GM18907 (cell line): ENCODE measurements around the gene PEX7.
"Not testable (repeated sequence)": the region's sequence is repeated elsewhere in the genome, so short reads cannot be mapped to it uniquely, and the experiment has no call there.

Experiments
- ATAC-seq: cut with Tn5 transposase; IDR thresholded peaks from one replicate; pipeline ENCODE4 v1.9.1; 2021; ENCODE audit warnings: mild to moderate bottlenecking, moderate library complexity; ENCODE audit not compliant: unreplicated experiment

The PEX7 gene

DNA sequence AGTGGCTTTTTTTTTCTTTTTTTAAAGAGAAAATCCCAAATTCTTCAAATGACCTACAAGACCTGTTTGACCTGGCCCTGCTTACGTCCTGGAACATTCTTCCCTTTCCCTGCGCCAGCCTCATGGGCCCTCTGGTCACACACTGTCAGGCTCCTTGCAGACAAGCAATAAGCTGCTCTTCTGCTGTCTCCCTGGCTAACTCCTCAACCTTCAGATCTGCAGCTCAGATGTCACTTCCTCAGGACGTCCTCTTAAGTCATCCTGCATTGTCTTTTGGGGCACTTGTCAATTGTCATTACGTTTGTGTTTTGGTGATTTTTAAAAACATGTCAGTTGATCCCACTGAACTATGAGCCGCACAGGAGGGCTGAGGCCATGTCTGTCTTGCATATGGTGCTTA lies 70.8 kb downstream of the PEX7 start:
- no peak for ATAC-seq

- ATAC-seq = no peak
Observed at GRCh38 chr6:136895901-136896300, 73.5 kb downstream of the PEX7 start.

DNA sequence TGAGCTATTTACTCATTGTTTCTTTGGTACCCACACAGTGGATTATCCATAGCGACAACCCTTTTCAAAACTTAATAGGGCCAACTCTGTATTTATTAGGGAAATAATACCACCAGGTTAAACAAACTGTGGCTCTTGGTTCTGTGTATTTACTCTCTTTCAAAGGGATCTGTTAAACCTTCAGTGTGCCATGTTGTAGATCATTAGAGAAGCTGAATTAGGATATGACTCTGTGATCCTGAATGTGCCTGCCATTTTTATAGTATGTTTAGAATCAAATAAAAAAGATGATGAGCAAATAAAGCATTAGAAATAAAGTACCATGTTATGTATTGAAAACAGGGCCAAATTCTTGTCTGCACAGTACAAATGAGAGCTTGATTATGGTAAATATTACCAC lies 74.7 kb downstream of the PEX7 start:
- no peak for ATAC-seq

- no peak for ATAC-seq
Observed at GRCh38 chr6:136901212-136901784, 78.9 kb downstream of the PEX7 start.

GRCh38 chr6:136904477-136904876 lies 82.1 kb downstream of the PEX7 start:
- not testable (repeated sequence) for ATAC-seq

DNA sequence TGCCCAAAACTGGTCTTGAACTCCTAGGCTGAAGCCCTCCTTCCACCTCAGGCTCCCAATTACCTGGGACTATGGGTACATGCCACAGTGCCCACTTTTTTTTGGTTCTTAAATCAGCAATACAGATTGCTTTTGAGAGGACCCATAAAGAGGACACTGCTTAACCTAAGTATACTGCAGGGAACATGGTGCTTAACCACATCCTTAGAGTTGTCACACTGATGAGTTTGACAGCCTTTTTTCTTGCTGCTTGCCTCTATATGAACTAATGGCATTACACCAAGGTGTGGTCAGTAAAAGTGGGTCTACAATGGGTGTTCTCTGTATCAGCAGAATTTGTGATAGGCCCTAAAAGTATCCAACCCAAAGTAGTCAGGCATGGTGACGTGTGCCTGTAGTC lies 92.6 kb downstream of the PEX7 start:
- ATAC-seq = no peak

GRCh38 chr6:136918706-136919105 lies 96.3 kb downstream of the PEX7 start:
- ATAC-seq = no peak

GRCh38 chr6:136920216-136920615 lies 97.8 kb downstream of the PEX7 start:
- ATAC-seq = no peak

GRCh38 chr6:136920671-136921380 lies 98.4 kb downstream of the PEX7 start:
- ATAC-seq = no peak

DNA sequence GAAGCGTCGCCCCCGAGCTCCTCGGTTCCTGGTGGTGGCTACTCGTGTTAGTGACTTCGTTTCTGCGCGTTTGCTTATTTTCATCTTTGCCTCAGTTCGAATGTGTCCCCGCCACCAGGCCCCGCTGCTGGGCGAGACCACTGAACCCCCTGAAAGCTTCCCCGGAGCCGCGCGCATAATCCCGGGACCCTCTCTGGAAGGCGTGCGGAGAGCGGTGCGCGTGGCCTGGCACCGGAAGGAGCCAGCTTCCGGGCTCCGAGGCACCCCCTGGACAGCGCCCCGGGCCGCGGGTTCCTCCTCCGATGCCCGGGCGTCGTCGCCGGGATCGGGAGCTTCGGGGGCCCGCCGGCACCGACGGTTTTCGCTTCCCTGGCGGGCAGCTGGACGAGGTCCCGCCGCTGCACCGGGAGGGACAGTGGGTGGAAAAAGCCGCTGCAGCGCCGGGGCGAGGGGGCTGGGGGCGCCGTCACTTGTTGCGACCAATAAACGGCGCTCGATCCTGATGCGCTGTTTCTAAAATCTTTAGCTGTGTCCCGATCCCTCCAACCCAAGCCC lies 99.1 kb downstream of the PEX7 start:
- ATAC-seq = no peak

DNA sequence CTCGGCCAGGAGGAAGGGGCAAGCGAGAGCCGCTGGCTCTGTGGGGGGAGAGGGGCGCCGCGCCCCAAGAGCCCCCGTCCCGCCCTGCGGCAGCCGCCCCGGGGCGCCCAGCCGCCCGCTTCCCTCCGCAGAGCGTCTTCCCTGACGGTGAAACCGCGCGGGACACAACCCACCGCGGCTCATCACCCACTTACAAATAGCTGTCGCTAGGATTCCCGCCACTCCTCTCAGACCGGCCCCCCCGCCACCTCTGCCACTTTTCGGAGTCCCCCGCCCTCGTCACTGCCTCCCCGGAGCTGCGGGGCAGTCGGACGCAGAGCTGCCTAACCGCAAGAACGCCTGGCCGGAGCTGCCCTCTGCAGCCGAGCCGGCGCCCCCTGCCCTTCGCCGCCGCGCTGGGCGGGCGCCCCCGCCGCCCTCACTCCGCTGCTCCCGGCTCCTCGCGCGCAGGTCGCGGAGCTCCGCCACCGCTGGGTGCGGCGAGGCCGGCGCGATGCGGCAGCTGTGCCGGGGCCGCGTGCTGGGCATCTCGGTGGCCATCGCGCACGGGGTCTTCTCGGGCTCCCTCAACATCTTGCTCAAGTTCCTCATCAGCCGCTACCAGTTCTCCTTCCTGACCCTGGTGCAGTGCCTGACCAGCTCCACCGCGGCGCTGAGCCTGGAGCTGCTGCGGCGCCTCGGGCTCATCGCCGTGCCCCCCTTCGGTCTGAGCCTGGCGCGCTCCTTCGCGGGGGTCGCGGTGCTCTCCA lies 99.7 kb downstream of the PEX7 start, which contains the start of gene SLC35D3:
Gene SLC35D3, plus strand, starts transcription at position 366 of the 749 bp plus-strand sequence. Its CDS starts 128 bp downstream, at position 494.
- ATAC-seq = no peak

GRCh38 chr6:136922685-136923006 lies 100.3 kb downstream of the PEX7 start:
- no peak for ATAC-seq

- no peak for ATAC-seq
Observed at GRCh38 chr6:136923116-136923953, 100.9 kb downstream of the PEX7 start.

DNA sequence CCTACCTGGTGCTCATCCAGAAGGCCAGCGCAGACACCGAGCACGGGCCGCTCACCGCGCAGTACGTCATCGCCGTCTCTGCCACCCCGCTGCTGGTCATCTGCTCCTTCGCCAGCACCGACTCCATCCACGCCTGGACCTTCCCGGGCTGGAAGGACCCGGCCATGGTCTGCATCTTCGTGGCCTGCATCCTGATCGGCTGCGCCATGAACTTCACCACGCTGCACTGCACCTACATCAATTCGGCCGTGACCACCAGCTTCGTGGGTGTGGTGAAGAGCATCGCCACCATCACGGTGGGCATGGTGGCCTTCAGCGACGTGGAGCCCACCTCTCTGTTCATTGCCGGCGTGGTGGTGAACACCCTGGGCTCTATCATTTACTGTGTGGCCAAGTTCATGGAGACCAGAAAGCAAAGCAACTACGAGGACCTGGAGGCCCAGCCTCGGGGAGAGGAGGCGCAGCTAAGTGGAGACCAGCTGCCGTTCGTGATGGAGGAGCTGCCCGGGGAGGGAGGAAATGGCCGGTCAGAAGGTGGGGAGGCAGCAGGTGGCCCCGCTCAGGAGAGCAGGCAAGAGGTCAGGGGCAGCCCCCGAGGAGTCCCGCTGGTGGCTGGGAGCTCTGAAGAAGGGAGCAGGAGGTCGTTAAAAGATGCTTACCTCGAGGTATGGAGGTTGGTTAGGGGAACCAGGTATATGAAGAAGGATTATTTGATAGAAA lies 101.7 kb downstream of the PEX7 start:
- no peak for ATAC-seq

GRCh38 chr6:136926383-136926782 lies 104.0 kb downstream of the PEX7 start:
- no peak for ATAC-seq

DNA sequence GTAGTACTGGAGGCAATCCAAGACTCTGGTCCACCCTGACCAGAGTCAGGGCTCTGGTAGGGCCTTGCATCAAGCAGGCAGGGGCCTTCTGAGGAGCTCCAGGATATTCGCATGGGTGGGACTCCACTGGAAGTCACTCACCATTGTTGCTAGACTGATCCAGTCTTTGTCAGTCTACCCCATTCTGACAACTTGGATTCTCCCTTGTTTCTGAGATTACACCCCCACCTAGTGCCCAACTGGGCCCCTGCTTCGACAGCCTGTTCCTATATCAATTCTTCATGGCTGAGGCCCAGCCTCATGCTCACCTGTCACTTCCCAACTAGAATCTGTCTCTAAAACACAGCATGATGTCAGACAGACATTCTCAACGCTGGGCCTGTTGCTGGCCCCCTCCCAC lies 104.9 kb downstream of the PEX7 start:
- no peak for ATAC-seq

DNA sequence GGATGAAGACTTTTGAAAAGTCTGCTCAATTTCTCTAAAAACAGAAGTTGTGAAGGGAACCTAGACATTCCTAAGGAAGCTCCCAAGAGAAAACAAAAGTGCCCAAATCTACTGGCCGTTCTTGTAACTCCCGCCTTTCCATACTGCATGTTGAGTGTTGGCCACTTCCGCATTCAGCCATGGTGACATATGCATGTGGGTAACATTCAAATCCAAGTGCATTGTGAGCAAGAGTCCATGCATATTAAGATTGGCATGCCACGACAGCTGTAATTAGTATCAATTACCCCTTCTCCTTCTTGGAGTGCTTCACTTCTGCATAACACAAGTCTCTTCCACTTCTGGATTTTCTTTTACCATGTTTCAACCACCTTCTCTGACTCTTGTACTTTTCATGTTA lies 108.1 kb downstream of the PEX7 start:
- ATAC-seq = no peak

DNA sequence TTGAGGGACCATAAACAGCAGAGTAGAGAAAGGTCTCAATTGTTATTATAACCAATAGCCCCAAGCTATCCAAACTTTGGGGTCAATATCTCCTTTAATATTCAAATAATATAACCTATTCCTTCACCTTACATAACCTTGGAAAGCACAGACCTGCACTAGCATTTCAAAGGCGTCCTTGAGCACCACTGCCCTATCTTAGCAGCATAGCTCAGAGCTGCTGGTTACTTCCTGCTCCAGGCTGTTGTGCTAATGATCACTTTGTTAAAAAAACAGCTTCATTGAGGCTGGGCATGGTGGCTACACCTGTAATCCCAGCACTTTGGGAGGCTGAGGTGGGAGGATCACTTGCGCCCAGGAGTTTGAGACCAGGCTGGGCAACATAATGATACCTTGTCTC lies 110.2 kb downstream of the PEX7 start:
- no peak for ATAC-seq

DNA sequence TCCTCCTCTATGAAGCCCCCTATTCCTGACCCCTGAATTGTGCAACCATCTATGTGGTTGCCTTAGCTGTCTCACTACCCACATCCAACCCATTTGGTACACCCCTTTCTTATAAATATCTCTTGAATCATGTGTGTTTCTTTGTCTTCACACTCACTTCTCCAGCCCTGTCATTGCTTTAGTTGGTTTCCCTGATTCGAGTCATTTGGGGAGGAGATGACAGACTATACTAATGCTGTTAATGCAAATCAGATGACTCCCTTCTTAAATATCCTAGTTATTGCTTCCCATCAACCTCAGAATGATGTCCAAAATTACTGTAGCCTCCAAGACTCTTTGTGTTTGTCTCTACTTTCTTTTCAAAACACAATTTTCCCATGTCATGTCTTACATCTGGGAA lies 122.7 kb downstream of the PEX7 start:
- ATAC-seq = no peak

DNA sequence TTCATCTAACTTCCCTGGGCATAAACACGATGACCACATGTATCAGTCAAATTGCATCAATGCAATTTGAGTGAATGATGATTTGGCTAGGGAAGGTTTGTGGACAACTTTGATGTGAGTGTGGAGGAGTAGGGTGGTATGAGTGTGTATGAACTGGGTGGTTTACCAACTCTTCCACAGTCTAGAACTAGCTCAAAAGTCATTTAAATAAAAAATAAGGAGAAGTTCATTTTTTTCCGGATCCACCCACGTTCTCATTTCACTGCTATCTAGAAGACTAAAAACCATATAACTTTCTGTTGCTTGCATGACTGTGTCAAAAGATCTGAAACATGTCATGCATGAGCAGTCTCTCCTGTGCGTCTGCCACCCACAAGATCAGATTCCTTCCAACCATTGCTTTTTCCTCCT lies 123.3 kb downstream of the PEX7 start:
- ATAC-seq = no peak
